HG03520 (cell line): ENCODE measurements around the gene NIT1.
"Not testable (repeated sequence)": the region's sequence is repeated elsewhere in the genome, so short reads cannot be mapped to it uniquely, and the experiment has no call there.

Experiments used
- ATAC-seq: cut with Tn5 transposase; IDR thresholded peaks from one replicate; pipeline ENCODE4 v1.9.1; 2021; ENCODE audit warnings: mild to moderate bottlenecking, moderate library complexity; ENCODE audit not compliant: unreplicated experiment

The NIT1 gene

GRCh38 chr1:161111527-161111926 is 6.4 kb upstream of the NIT1 start:
- ATAC-seq, result no peak

DNA sequence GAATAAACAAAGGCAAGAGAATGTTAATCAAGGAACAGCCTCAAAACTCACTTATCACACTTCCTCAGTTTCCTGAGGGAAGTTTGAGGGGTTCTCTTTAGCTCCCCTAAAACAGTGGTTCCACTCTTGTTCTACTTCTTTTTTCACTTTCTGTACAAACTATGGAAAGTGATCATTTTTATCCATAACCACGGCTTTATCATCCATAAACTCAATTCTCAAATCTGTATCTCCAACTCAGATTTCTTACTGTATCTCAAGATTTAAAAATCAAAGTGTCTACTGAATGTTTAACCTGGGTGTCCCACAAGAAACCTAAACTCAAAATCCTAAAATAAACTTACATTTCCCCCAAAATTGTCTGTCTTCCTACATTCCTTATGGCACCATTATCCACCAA is 4.0 kb upstream of the NIT1 start:
- ATAC-seq, result no peak

DNA sequence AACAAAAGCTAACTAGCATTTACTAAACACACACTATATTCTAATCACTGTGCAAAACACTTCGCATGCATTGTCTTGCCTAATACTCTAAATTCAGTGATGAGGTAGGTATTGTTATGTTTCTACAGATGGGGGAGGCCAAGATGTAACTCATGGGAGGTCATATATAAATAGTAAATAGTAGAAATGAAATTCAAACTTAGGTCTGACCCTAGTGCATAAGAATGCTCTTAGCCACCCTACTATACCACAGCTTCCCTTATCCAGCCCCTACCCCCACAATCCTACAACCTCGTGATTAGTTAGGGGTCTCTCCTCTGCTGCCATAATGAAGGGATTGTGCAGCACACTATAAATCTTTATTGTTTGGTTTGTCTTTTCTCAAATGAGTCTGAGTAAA is 3.3 kb upstream of the NIT1 start:
- no peak for ATAC-seq

- ATAC-seq, result no peak
Observed at GRCh38 chr1:161115132-161115711, 2.7 kb upstream of the NIT1 start.

DNA sequence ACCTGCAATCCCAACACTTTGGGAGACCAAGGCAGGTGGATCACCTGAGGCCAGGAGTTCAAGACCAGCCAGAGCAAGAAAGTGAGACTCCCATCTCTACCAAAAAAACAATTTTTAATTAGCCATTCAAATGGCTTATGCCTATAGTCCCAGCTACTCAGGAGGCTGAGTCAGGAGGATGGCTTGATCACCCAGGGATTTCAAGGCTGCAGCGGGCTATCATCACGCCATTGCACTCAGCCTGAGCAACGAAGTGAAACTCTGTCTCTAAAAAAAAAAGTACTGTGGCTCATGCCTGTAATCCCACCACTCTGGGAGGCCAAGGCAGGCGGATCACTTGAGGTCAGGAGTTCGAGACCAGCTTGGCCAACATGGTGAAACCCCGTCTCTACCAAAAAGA is 1.9 kb upstream of the NIT1 start:
- not testable (repeated sequence) for ATAC-seq

DNA sequence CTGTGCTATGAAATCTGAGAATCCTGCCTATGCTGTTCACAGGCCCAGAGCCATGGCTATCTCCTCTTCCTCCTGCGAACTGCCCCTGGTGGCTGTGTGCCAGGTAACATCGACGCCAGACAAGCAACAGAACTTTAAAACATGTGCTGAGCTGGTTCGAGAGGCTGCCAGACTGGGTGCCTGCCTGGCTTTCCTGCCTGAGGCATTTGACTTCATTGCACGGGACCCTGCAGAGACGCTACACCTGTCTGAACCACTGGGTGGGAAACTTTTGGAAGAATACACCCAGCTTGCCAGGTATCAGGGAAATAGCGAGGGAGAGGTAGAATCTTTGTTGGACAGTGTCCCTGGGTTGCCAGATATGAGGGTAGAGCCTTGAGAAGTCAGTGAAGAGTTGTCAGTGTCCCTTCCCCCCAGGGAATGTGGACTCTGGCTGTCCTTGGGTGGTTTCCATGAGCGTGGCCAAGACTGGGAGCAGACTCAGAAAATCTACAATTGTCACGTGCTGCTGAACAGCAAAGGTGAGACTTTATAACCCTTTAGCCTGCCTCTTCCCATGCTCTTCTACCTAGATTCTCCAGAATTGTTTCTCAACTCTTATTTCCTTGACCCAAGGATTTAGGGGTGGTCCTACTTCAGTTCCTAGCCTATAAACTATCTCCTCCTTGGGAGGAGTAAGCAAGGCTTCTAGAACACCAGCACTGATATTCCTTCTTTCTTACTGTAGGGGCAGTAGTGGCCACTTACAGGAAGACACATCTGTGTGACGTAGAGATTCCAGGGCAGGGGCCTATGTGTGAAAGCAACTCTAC is 1.4 kb downstream of the NIT1 start:
- no peak for ATAC-seq

DNA sequence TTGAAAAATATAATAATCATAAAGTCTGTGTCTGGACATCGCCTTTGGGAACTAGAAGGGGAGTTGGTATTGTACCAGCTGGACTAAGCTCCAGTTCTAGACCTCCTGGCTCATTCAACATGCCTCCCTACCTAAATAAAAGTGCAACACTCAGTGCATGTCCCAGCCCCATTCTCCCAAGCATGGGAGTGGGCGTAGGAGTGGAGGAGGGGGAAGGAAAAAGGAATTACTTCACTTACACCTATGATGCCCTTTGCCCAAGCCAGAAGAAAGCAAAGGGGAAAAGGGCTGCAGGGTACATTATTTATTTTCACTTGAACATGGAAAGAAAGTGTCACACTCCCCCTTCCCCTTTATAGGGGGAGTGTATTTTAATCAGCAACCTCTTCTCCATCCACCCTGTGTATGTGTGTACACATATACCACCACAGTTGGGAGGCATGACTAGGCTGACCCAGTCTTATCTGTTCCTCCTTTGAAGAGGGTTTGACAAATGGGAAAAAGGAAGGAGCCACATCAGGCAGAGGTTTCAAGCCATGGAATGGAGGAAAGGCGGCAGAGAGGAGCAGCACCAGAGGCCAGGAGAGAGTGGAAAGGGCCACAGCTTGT is 3.2 kb downstream of the NIT1 start:
- ATAC-seq, result no peak

GRCh38 chr1:161121834-161122233 is 3.9 kb downstream of the NIT1 start:
- ATAC-seq, result no peak

GRCh38 chr1:161122967-161123366 is 5.1 kb downstream of the NIT1 start:
- no peak for ATAC-seq

- no peak for ATAC-seq
Observed at GRCh38 chr1:161127649-161128048, 9.7 kb downstream of the NIT1 start.

DNA sequence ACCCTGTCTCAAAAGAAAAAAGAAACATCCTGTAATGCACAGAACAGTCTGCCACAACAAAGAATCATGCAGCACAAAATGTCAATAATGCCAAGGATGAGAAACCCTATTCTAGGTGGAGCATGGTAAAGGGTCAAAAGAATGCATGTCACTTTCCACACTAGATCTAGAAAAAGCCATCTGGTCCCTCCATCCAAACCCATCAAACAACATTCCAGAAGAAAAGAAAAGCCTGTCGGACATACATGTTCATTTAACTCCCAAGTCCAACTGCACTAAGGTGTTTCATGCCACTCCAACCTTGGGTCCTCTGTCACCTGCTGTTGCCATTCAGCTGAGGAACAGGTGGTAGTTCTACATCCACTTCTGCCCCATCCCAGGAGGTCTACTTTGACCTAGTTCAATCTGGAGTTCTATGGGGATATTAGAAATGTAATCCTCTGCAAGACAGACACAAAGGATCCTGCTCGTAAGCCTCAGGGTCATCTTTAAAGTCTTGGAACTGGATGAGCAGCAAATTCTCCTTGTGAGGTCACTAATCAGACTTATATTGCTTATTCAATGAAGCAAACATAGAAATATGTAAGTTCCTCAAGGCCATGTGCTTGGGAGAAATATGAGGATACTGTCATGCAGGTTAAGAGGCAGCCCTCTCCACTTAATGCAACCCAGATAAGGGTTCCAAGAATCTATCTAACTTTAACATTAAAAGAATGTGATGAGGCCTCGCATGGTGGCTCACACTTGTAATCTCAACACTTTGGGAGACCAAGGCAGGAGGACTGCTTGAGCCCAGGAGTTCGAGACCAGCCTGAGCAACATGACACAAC is 10.9 kb downstream of the NIT1 start:
- no peak for ATAC-seq

DNA sequence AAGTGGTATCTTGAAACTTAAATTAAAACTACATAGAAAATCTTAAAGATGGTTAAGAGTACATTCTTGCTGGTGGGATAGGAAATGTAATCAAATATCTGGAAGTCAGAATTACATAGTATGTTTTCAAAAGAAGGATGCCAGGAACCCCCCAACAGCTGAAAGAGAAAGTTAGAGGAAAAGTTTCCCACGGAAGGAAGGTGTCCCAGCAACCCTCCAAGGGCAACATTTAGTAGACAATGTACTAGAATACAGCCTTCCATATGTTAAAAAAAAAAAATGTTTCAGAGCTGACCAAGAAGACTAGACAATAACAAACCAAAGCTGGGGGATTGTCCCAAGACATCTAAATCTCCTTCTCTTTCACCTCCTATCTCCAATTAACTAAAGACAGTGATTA is 12.4 kb downstream of the NIT1 start:
- ATAC-seq, result no peak

DNA sequence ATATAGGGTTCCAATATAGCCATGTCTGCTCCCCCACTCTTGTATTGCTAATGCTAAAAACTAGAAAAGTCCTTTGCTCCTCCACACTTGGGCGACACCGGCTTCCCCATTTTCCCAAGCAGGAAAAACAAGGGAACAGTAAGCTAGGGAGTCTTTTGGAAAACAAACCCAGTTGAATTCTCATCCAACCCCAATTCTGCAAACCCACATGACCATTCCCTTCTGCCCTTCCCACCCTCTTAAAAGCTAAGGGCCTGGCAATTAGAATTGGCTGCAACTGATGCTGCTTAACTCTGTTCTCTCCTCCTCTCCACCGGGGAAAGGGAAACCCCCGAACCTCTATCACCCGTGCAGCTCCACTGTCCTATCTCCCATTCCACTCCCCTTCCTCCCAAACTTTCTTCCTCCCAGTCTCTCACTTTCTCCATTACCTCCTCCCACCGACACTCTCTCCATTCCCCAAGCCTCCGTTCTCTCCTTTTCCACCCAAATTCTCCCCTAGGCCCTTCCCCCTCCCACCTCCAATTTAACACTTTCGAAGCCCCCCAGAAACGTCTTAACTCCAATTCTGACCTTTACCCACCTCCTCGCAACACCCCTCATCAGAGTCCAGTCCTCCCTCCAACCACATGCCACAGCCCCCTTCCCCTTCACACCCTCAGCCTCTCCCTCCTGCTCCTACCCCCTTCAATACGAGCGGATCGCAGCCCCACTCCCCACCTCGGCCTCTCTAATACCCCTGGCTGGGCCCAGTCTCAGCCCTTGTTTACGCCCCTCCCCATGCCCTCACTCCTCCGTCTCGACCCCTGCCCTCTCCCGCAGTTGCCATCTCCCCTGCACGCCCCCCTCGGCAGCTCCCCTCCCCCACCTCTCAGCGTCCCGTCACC is 13.9 kb downstream of the NIT1 start:
- no peak for ATAC-seq

DNA sequence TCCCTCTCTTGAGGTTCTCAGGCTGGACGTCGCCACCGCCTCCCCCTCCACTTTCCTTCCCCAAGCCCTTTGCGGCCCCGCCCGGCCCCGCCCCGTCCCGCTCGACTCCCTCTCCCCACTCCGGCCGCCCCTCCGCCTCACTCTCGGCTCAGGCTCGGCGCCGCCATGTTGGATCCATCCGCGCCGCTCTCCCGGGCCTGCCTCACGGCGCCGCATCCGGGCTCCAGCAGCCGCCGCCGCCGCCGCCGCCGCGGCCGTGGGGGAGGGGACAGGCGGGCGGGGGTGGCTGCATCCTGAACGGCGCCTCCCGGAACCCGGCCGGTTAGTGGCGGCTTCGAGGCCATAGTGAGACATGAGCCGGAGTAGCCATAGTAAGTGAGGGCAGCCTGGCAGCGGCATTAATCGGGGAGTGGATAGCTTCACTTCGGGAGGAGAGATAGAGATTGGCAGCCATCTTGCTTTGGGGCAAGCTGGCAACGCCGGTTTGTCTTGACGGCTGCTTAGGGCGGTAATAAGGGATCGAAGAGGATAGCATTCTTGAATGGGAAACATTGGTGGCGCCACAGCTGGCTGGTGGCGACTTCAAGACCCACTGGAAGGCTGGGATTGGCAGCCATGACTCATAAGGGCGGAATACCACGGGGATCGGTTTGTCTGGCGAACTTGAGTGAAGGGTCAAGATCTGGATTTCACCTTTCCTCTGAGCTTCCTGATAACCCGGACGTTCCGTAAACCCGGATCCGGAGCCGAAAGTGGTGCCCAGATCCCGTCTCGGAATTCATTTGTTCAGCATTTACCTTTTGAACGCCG is 14.7 kb downstream of the NIT1 start, which contains the start of gene DEDD:
Gene DEDD, minus strand, starts transcription at position 258 of the 810 bp plus-strand sequence. CDS start 8,205 bp downstream, outside the sequence.
- ATAC-seq, result peak; percentile 90

DNA sequence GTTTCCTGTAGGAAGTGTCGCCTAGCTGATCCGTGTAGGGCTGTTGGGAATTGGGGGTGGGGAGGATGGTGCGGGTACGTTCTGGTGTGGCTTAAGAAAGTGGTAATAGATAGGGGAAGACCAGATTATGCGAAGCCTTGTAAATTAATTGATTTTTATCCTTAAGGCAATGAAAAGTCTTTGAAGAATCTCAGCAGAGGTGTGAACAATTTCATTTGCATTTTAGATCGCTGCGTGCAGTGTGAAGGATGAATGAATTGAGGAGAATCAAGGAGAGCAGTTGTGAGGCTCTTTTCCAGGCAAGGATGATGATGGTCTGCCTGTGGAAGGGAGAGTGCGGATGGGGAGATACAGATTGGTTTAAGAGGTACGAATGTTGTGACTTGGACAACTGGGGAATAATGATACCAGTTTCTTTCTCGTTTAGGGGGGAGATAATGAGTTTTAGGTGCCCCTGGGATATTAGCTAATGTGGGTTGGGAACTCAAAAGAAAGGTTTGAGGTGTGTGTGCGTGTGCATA is 15.4 kb downstream of the NIT1 start:
- peak; percentile 7 for ATAC-seq

GRCh38 chr1:161137881-161138280 is 20.0 kb downstream of the NIT1 start:
- ATAC-seq, result no peak

GRCh38 chr1:161138431-161138830 is 20.5 kb downstream of the NIT1 start:
- ATAC-seq, result no peak

DNA sequence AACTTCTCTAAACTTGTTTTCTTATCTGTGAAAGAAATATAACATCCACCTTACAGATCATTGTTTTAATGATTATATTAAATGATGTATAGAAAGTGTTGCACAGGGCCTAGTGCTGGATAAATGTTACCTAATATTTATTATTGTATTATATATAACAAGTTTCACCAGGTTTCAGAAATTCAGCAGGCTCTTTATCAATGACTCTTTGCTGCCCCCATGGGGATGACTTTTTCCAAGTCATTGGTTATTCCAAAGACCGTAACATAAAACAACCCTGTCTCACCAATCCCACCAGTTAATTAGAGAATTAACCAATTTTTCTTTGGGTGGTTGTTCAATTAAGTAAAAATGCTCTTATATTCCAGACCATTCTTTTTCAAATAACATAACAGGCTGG is 21.9 kb downstream of the NIT1 start:
- ATAC-seq, result no peak

- ATAC-seq, result no peak
Observed at GRCh38 chr1:161140755-161141400, 23.0 kb downstream of the NIT1 start.
